RKO (cell line): ENCODE measurements around the gene PSG4.
"Not testable (repeated sequence)": the region's sequence is repeated elsewhere in the genome, so short reads cannot be mapped to it uniquely, and the experiment has no call there.

Source experiments
- DNase-seq: peaks from one replicate; pipeline ENCODE4 v3.0.0-alpha.2; 2016; ENCODE audit warnings: low spot score

Gene PSG4

GRCh38 chr19:43198686-43199419 lies 6.6 kb downstream of the PSG4 start:
- DNase-seq = not testable (repeated sequence)

- DNase-seq = not testable (repeated sequence)
Observed at GRCh38 chr19:43197666-43198397, 7.6 kb downstream of the PSG4 start.

GRCh38 chr19:43194397-43194796 lies 11.0 kb downstream of the PSG4 start:
- not testable (repeated sequence) for DNase-seq

GRCh38 chr19:43192381-43193155 lies 12.9 kb downstream of the PSG4 start:
- DNase-seq = not testable (repeated sequence)

- not testable (repeated sequence) for DNase-seq
Observed at GRCh38 chr19:43188092-43188491, 17.3 kb downstream of the PSG4 start.

- DNase-seq = not testable (repeated sequence)
Observed at GRCh38 chr19:43186311-43186935, 19.0 kb downstream of the PSG4 start, which contains the start of gene PSG5. TSS of gene PSG5 (minus strand) at chr19:43186536. CDS start at chr19:43186405, 131 bp downstream.

- peak; percentile 48 for DNase-seq
Observed at GRCh38 chr19:43181869-43182771, 23.3 kb downstream of the PSG4 start.

GRCh38 chr19:43179569-43180147 lies 25.8 kb downstream of the PSG4 start:
- DNase-seq = not testable (repeated sequence)

GRCh38 chr19:43178577-43178976 lies 26.9 kb downstream of the PSG4 start:
- not testable (repeated sequence) for DNase-seq

GRCh38 chr19:43165906-43166305 lies 39.5 kb downstream of the PSG4 start:
- not testable (repeated sequence) for DNase-seq

- DNase-seq = not testable (repeated sequence)
Observed at GRCh38 chr19:43163135-43163534, 42.3 kb downstream of the PSG4 start.

GRCh38 chr19:43162261-43162660 lies 43.2 kb downstream of the PSG4 start:
- DNase-seq = not testable (repeated sequence)

- DNase-seq = no peak
Observed at GRCh38 chr19:43152214-43152613, 53.2 kb downstream of the PSG4 start.

GRCh38 chr19:43149788-43150187 lies 55.6 kb downstream of the PSG4 start:
- DNase-seq = not testable (repeated sequence)

GRCh38 chr19:43148233-43148632 lies 57.2 kb downstream of the PSG4 start:
- peak; percentile 45 for DNase-seq
